Measurements from ENCODE around the gene NPAP1.

The NPAP1 gene

GRCh38 chr15:24683736-24684135, 8.2 kb downstream of the NPAP1 start:
- Histone ChIP-seq H3K27me3 (ENCODE audit: control insufficient read depth, insufficient read depth, low read length) (no peaks in the 10 kb centered on the region), H3K4me1 (ENCODE audit: control insufficient read depth, insufficient read depth, low read length) (peaks cover 7% of the 10 kb centered on the region; the same call in 1 of the 2 replicates), H3K9me3 (ENCODE audit: control insufficient read depth, insufficient read depth, low read length) (peaks cover 26% of the 10 kb centered on the region), H3K9ac (ENCODE audit: low read depth, low read length) (no peak overlapping the region), H3K36me3 (ENCODE audit: control insufficient read depth, insufficient read depth, low read length) (no peaks in the 10 kb centered on the region), H3K27ac (ENCODE audit: low read depth, low read length) (peak overlapping the region; percentile 71), H3K4me3 (ENCODE audit: low read depth, low read length) (no peak overlapping the region)

- Histone ChIP-seq H3K4me1 (ENCODE audit: control insufficient read depth, insufficient read depth, low read length) (peaks cover 7% of the 10 kb centered on the region; the same call in 1 of the 2 replicates), H3K27ac (ENCODE audit: low read depth, low read length) (no peak overlapping the region), H3K9ac (ENCODE audit: low read depth, low read length) (no peak overlapping the region), H3K27me3 (ENCODE audit: control insufficient read depth, insufficient read depth, low read length) (no peaks in the 10 kb centered on the region), H3K4me3 (ENCODE audit: low read depth, low read length) (no peak overlapping the region), H3K36me3 (ENCODE audit: control insufficient read depth, insufficient read depth, low read length) (no peaks in the 10 kb centered on the region), H3K9me3 (ENCODE audit: control insufficient read depth, insufficient read depth, low read length) (peaks cover 22% of the 10 kb centered on the region)
Measured at GRCh38 chr15:24684313-24684712, 8.7 kb downstream of the NPAP1 start.

GRCh38 chr15:24696201-24696600, 20.6 kb downstream of the NPAP1 start:
- peaks cover 13% of the 10 kb centered on the region; the same call in 1 of the 2 replicates for H3K4me1 ChIP-seq (ENCODE audit: control insufficient read depth, insufficient read depth, low read length)
- no peak overlapping the region for H3K9ac ChIP-seq (ENCODE audit: low read depth, low read length)
- H3K27ac ChIP-seq (ENCODE audit: low read depth, low read length): peak overlapping the region; percentile 77
- no peak overlapping the region for H3K4me3 ChIP-seq (ENCODE audit: low read depth, low read length)
- no peaks in the 10 kb centered on the region for H3K36me3 ChIP-seq (ENCODE audit: control insufficient read depth, insufficient read depth, low read length)
- no peaks in the 10 kb centered on the region for H3K27me3 ChIP-seq (ENCODE audit: control insufficient read depth, insufficient read depth, low read length)
- H3K9me3 ChIP-seq (ENCODE audit: control insufficient read depth, insufficient read depth, low read length): peaks cover 39% of the 10 kb centered on the region

GRCh38 chr15:24696842-24697241, 21.3 kb downstream of the NPAP1 start:
- Histone ChIP-seq H3K27ac (ENCODE audit: low read depth, low read length) (peak overlapping the region; percentile 77), H3K4me3 (ENCODE audit: low read depth, low read length) (no peak overlapping the region), H3K4me1 (ENCODE audit: control insufficient read depth, insufficient read depth, low read length) (peaks cover 13% of the 10 kb centered on the region; the same call in 1 of the 2 replicates), H3K9me3 (ENCODE audit: control insufficient read depth, insufficient read depth, low read length) (peaks cover 43% of the 10 kb centered on the region), H3K36me3 (ENCODE audit: control insufficient read depth, insufficient read depth, low read length) (no peaks in the 10 kb centered on the region), H3K9ac (ENCODE audit: low read depth, low read length) (no peak overlapping the region), H3K27me3 (ENCODE audit: control insufficient read depth, insufficient read depth, low read length) (no peaks in the 10 kb centered on the region)

- H3K9me3 ChIP-seq (ENCODE audit: control insufficient read depth, insufficient read depth, low read length): peaks cover 38% of the 10 kb centered on the region
Measured at GRCh38 chr15:24718289-24719082, 42.9 kb downstream of the NPAP1 start.

GRCh38 chr15:24729760-24730159, 54.2 kb downstream of the NPAP1 start:
- no peak overlapping the region for H3K27ac ChIP-seq (ENCODE audit: low read depth, low read length)
- H3K4me3 ChIP-seq (ENCODE audit: low read depth, low read length): no peak overlapping the region
- H3K9me3 ChIP-seq (ENCODE audit: control insufficient read depth, insufficient read depth, low read length): peaks cover 46% of the 10 kb centered on the region
- H3K4me1 ChIP-seq (ENCODE audit: control insufficient read depth, insufficient read depth, low read length): no peaks in the 10 kb centered on the region
- H3K9ac ChIP-seq (ENCODE audit: low read depth, low read length): no peak overlapping the region
- no peaks in the 10 kb centered on the region for H3K36me3 ChIP-seq (ENCODE audit: control insufficient read depth, insufficient read depth, low read length)
- H3K27me3 ChIP-seq (ENCODE audit: control insufficient read depth, insufficient read depth, low read length): no peaks in the 10 kb centered on the region

More at GRCh38 chr15:24718289-24719082, 42.9 kb downstream of the NPAP1 start:
- no peak overlapping the region; the same call in 1 of the 2 replicates for H3K4me3 ChIP-seq (ENCODE audit: low read depth, low read length)
- H3K4me1 ChIP-seq (ENCODE audit: control insufficient read depth, insufficient read depth, low read length): no peaks in the 10 kb centered on the region
- no peaks in the 10 kb centered on the region for H3K27me3 ChIP-seq (ENCODE audit: control insufficient read depth, insufficient read depth, low read length)
- H3K36me3 ChIP-seq (ENCODE audit: control insufficient read depth, insufficient read depth, low read length): no peaks in the 10 kb centered on the region
- no peak overlapping the region for H3K27ac ChIP-seq (ENCODE audit: low read depth, low read length)
- no peak overlapping the region for H3K9ac ChIP-seq (ENCODE audit: low read depth, low read length)

All from HUES48 (cell line).